Right lobe of liver (tissue), 4 donors: ENCODE results near the gene CIC.

Source experiments
- CTCF ChIP-seq, 4 donors: fragments of 200-600 bp in 3 of 4; fragments of 450-650 bp in 1 of 4; IDR thresholded peaks; one replicate each; pipeline versions ENCODE4 v1.5.1 to v1.8.0; 2016 to 2022; ENCODE audit warnings: antibody characterized with exemption in 4 of 4, mild to moderate bottlenecking in 2 of 4
- POLR2A ChIP-seq: fragments of 450-650 bp; IDR thresholded peaks from one replicate; pipeline ENCODE4 v1.6.1; 2017; ENCODE audit warnings: antibody characterized with exemption, mild to moderate bottlenecking
- donor health status: DM: no; HTN: no; CAD: no.
- donor health status: DM: no; HTN: no; CAD: no.
- donor health status: DM: no; HTN: yes; CAD: no.

- TF ChIP-seq CTCF (IDR thresholded peaks at IDR 0.05) (no peak), POLR2A (no peak)
Measured at GRCh38 chr19:42287827-42288107, 18.7 kb downstream of the CIC start.
